Kidney glomerular epithelial cell (primary cell): Measurements from ENCODE around the gene NUP50.
A peak's percentile ranks its signal among the peaks of the same experiment; 100 is the strongest.
"Not testable (repeated sequence)": the region's sequence is repeated elsewhere in the genome, so short reads cannot be mapped to it uniquely, and the experiment has no call there.

Experiments
- DNase-seq: peaks from one replicate; lab custom pipeline; 2025; lab: John Stamatoyannopoulos, UW

Gene NUP50

DNA sequence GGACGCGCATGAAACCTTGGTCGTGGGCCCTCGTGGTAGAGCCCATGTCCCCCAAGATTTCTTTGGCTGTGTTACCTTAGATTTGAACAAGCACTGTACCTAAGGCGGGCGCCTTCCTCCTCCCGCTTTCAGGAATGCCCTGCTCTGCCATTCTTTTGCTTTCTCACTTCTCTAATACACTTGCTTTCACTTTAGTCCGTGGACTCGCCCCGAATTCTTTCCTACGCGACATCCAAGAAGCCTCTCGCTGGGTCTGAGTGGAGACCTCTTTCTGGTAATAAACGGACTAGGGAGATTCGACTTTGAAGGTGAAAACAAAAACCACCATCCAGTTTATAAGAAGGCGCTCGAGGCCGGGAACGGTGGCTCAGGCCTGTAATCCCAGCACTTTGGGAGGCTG is 1.2 kb upstream of the NUP50 start:
- DNase-seq = no peak

DNA sequence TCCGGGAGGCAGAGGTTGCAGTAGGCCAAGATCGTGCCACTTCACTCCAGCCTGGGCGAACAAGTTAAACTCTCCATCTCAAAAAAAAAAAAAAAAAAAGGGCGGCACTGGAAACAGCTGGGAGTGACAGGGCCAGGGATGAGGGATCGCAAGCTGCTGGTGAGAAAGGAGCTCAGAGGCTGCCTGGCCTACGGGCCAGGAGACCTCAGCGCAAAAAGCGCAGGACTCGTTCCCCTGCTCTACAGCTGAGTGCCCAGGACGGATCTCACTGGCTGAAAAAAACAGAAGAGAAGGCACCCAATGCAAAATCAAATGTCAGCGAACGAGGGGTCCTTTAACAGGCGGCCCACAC is 650 bp upstream of the NUP50 start:
- DNase-seq = peak; percentile 19

DNA sequence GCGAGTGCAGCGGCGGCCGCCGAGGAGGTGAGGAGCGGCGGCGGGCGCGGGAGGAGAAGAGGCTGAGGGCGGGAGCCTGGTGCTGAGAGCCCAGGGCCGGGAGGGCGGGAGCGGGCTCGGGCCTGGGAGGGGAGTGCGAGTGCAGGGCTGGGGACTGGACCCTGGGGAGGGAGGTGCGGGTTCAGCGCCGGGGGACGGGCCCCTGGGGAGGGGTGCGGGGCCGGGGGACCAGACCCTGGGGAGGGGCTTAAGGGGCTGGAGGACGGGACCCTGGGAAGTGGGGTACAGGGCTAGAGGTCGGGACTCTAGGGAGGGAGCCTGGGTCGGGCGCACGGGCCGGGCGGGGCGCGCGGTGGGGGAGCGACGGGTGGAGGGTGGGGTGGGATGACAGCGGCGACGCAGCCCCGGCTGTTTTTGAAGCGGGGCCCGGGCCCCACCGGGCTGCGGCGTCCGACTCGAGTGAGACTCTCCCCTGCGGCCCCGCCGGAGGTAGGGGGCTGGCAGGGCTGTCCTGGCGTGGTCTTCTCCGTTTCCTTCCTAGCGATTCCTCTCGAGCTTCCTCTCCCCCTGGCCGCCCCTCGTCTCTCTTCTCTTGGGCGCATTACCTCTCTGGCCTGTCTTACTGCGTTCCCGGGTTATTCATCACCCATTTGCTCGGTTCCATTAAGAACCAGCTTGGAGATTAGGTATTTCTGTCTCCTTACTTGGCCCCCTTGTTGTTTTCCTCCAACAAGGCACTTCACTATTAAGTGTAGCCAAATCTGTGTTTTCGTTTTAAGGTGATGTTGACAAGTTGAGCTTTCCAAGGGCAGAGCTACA is 754 bp downstream of the NUP50 start:
- no peak for DNase-seq

DNA sequence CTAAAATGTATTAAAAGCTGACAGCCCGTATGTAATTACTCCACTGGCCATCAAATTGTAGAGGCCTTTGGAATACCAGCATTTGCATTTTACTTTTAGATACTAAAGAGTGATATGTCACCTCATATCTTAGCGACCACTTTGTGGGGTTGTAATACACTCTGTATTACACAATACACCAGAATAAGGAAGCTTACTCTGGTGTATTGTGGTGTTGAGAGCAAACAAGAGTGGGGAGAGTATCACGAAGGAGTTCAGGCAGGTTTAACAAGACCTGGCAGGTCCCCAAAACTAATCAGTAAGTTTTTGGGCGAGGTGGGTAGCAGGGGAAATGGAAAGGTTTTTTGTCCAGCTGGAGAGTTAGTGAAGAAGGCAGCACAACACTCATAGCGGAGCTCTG is 3.2 kb downstream of the NUP50 start:
- no peak for DNase-seq

DNA sequence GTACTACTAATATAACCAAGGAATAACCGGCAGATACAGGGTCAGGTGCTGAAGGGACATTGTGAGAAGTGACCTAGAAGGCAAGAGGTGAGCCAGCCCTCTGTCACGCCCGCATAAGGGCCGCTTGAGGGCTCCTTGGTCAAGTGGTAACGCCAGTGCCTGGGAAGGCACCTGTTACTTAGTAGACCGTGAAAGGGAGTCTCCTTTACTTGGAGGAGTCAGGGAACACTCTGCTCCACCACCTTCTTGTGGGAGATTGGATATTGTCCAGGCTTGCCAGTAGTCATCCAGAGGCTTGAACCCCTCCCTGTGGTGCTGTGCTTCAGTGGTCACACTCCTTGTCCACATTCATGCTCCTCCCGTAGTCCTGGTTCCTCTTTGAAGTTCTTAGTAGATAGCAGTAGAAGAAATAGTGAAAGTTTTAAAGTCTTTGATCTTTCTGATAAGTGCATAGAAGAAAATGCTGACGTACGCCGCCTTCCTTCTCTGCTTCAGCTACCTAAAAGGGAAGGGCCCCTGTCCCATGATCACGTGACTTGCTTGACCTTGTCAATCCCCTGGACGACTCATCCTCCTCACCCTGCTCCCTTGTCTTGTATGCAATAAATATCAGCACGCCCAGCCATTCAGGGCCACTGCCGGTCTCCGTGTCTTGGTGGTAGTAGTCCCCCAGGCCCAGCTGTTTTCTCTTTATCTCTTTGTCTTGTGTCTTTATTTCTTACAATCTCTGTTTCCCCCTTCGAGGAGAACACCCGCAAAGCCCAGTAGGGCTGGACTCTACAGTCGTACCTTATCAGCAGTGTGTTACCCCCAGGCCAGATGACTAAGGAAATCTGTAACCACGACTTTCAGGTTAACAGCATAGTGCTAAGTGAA is 6.1 kb downstream of the NUP50 start:
- DNase-seq = peak; percentile 52

DNA sequence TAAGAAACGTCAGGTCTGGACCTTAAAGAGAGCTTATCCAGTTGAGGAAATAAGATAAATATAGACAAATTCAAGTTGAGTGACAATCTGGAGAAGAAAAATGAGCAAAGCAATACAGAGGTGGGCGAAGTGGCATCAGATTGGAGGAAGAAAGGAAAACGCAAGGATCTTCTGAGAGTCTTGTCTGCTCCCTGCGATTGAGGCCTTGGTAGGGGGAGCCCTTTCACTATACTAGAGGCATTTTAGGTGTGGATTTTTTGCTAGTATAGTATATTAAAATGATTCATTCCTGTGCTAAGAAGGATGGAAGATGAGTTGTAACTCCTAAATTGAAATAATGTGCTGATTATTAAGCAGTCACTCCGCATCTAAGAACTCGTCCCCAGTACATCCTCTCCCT is 8.1 kb downstream of the NUP50 start:
- DNase-seq = no peak

DNA sequence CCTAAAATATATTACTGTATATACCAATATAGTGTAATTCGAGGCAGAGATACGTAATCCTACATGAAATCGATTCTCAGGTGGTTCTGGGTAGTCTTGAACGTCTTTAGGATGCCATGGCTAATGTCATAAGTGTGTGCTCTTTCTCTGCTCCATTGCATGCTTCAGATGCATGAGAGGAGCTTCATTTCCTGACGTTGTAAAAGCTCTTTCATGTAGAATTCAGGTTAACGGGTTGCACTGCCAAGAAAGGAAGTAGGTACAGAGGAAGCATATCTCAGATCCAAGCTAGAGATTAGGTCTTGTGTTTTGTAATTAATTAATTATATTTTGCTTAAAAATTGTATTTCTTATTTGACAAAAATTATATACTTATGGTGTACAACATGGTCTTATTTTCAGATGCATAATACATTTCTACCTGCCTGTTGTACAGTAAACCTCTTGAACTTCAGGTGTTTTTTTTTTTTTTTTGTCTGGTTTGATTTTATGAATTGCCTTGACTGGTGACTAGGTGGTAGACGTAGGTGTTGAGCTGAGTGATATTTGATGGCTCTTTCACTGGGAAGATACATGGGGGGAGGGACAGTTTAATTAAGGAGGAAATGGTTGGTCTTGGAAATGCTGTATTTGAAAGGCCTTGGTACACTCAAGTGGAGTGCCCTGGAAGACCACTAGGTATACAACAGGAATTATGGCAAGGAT is 9.3 kb downstream of the NUP50 start:
- no peak for DNase-seq

DNA sequence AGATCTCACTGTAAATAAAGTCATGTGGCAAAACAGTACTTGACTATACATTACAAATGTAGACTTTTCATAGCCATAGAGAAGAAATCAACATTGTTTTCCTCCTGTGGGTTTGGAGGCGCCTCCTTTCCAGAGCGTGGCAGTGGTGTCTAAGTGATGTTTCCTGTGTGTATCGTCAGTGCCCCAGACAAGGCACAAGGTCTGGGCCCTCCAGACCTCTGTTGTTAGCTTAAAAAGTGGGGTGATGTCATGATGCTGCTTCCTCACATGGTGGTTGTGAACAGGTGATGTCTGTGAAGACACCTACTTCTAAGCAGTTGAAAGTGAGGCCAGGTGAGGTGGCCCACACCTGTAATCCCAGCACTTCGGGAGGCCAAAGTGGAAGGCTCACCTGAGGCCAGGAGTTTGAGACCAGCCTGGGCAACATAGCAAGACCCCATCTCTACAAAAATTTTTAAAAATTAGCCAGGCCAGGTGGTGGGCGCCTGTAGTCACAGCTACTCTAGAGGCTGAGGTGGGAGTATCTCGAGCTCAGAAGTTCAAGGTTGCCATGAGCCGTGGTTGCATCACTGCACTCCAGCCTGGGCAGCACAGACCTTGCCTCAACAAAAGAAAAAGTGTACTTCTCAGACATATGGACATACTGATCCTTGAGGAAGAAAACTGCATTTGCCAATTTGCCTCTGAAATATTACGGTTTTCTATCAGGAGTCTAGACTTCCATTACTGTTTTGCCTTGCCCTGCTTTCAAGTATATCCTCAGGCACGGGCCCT is 15.7 kb downstream of the NUP50 start:
- no peak for DNase-seq

DNA sequence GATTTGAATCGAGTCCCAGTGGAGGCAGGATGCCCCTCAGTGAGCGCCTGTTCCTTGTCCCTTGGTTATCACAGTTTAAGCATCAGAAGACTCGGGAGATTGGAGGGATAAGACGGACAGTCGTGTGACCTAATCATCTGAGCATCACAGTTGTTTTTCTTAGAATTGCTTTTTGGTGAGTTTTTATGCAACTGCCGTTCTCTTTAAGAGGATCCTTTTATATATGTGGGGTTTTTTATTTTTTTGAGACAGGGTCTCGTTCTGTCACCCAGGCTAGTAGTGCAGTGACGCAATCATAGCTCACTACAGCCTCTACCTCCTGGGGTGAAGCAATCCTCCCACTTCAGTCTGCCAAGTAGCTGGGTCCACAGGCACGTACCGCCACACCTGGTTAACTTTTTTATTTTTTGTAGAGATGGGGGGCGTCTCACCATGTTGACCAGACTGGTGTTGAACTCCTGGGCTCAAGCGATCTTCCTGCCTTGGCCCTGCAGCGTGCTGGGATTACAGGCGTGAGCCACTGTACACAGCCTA is 16.5 kb downstream of the NUP50 start:
- DNase-seq = no peak

DNA sequence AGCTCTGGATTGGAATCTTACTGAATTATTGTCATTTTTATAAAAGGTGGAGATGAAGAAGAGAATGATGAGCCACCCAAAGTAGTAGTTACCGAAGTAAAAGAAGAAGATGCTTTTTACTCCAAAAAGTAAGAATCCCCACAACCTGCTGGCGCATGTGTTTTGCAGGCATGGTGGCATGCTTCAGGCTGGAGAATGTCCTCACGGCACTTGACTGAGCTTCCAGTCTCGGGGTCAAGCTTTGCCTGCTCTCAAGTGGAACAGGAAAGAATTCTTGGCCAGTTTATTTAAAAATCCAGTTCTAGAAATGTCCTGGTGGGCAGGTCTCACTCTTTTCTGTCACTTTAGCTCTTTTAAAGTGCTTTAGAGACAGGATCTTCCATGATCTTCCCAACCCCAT is 17.5 kb downstream of the NUP50 start:
- DNase-seq = no peak

DNA sequence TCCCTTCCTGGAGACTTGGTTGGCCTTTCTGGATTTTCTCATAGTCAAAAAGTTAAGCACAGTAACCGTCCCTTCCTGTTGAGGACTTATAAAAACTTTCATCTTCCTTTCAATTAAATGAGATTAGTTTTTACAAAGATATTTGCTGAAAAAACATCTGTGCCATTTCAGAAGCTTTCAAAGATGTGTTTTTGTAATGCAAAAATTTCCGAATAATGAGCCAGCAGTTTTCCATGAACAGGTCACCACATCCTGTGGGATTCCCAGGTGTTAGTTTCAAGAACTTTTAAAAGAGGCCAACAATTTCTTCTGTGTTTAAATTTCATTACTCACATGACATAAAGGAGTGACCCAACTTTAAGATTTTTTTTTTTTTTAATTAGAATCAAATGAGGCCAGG is 18.0 kb downstream of the NUP50 start:
- DNase-seq = no peak

DNA sequence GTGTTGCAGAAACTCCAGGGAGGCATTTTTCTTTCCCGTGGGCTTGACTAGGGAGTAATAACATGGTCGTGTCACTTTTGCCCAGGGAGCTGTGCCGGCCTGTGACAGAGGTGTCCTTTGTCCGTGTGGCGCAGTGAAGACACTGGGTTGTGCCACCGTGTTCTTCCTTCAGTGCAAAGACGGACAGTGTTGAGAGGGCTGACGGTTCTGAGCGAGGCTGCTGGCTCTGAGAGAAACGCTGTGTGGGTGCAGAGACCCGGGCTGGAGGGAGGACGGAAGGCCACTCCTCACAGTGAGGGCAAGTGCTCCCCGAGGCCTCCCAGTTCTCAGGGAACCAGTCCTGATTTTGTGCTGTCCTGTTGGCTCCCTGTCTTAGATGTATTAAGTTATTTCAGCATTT is 20.2 kb downstream of the NUP50 start:
- DNase-seq = no peak

DNA sequence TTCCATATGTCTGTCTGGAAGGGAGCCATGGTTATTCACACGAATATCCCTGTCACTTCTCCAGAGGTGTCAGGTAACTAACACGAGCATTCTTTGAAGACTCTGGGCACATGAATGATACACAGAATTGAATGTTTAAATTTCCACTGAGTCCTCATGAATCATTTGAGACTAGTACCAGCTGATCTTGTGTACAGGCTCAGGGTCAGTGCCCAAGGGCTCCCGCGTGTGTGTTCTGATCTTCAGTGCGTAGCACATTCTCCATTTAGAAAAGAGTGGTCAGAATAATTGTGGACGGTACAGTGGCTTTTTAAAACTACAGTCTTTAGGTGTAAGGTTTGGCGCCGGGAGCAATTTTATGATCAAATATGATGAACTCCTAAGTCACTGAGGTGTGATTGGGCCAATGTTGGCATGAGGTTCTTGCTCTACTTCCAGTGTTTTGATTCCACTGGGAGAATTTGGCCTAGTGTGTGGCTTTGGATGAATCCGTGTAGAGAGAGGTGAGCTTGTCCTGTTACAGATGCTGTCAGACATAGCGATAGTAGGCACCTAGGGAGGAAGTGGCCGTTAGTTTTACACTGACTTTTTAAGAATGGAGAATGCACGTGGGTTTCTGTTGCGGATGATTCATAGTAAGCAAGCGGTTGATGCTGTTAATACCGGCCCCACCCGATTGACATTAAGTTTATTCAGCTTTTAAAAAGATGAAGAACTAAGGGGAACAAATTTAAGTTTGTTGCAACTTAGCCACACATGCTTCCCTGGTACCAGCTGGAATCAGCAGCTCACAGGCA is 22.2 kb downstream of the NUP50 start:
- no peak for DNase-seq

DNA sequence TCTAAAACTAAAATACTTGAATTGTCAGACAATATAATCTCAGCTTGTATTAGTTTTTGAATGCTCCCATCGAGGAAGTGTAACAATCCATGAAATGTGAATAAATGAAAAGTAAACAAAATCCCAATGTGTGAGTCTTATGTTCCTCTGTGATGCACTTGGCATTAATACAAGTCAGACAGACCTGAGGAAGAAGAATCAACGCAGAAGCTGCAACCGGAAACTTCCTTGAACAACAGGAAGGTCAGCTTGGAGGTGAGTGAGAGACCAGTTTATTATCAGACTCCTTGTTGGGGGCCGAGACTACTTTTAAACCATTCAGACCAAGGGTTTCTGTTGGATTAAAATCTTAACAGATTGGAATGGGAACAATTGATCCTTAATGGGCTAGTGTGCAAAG is 24.2 kb downstream of the NUP50 start:
- no peak for DNase-seq

DNA sequence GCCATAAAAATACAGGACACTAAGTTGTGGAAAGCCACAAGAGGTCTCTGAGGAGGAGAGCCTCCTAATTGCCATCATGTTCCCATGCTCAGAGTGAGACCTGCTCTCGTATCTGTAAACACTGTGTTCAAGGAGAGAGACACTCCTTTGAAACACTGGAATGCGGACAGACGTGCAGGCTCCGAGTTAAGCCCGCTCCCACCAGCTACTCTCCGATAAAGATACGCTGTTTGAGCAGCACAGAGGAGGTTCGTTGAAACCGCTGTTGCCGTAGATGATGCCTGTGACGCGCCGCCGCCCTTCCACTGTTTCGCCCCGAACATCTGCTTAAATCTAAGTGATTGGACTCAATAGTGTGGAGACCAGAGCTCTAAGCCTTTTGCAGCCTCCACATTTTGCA is 25.1 kb downstream of the NUP50 start:
- DNase-seq = no peak

DNA sequence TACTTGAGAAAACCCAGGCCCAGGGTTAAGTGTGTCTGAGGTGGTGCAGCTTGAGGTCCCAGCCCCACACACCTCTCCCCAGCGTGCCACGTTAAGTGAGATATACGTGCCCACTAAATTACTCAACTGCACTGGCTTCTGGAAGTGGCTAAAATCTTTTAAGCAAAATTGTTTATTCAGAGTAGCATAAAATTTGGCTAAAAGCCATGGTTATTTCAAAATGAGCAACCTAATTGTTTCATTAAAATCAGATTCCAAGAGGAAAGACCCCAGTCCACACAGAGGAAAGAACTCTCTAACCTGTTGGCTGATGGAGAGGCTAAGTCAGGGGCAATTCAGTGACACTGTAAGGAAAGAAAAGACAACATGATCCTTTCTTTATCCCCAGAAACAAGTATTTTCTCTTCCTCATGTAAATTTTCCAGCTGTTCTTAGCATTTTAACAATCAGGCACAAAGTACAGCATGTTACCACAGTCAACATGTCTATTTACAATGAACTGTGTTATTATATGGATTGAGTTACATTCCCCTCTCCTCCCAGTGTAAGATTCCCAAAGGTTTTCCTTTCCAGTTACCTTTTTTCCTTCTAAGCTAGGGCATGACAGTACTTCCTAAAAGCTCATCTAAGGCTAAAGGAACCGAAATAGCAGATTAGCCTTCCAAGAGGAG is 26.6 kb downstream of the NUP50 start:
- DNase-seq = no peak

DNA sequence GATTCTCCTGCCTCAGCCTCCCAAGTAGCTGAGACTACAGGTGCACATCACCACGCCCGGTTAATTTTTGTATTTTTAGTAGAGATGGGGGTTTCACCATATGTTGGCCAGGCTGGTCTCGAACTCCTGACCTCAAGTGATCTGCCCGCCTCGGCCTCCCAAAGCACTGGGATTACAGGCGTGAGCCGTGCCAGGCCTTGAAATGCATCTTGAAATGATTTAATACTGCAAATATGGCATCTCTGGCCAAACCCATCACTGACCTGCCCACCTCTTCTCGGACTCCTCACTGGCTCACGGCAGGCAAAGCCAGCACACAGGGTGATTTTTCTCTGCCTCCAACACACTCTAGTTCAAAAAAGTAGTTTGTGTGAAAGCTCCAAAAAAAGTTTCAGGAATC is 28.0 kb downstream of the NUP50 start:
- DNase-seq = not testable (repeated sequence)

DNA sequence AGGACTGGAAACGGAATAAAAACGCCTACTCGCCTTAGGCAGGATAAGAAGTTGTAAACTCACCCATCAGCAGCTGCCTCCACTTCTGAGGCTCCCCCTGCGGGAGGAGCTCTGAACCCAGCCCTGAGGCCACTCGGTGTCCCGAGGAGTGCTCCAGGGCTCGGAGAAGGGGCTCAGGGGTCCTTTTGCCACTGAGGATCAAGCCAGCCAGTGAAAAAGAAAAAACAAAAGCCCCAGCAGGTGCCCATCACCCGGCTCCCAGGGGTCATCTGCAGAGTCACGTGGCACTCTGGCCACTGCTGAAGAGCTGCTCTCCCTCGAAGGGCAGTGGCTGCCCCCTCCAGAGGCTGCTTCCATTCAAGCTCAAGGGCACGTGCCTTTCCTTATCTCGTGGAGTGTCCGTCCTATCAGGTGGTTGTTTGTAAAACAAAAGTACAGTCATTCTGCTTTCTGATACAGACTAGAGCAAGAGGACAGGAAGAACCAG is 29.0 kb downstream of the NUP50 start:
- no peak for DNase-seq

DNA sequence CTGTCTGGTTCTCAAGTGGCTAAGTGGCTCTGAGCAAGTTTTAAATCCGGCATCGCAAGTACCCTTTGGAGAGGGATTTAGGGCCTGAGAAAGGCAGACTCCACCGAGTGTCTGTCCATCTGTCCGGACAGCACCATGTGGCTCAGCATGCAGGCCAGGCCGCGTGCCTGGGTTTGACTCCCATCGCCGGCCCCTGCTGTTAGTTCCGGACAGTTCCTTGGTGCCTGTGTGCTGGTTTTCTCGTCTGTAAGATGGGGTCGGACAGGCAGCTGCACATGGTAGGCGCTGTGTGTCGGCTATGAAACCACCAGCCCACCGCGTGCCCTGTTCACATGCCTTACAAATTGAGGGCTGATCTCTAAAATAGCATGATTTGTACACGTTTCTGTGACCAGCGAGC is 31.0 kb downstream of the NUP50 start:
- DNase-seq = no peak

DNA sequence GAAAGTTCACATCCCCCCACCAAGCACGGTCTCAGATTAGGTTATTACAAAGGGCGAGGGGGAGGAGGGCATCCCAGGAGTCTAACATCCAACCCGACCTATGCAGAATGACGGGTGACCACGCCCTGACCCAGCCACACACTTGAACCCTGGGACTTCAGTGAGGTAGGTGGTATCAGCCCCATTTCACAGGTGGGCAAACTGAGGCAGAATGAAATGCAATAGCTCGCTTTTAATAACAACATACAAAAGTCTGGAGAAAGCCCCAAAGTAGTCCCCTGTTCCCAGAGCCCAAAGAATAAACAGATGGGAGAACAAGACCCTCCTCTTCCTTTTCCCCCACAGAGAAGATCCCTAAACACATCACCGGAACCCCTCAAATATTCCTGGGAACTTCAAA is 31.9 kb downstream of the NUP50 start:
- no peak for DNase-seq
